Coronary artery (tissue), 2 donors: ENCODE measurements around the gene GRIK1.

Experiments used
- DNase-seq: peaks from one replicate; pipeline ENCODE4 v3.0.0-alpha.2; 2017; ENCODE audit warnings: low spot score
- H3K27ac ChIP-seq, 2 donors: fragments of 200-600 bp; sonication (generic); one replicate each; pipeline ENCODE4 v1.5.1; 2016 to 2019
- H3K4me3 ChIP-seq: fragments of 200-600 bp; sonication (generic); 2 replicates; pipeline ENCODE4 v1.5.1; 2016; ENCODE audit warnings: mild to moderate bottlenecking, moderate library complexity
- TF ChIP-seq, protein P1 (sequence below): fragments of 200-600 bp; sonication (generic); IDR thresholded peaks from one replicate; pipeline ENCODE4 v1.5.1; 2019; ENCODE audit warnings: antibody characterized with exemption

The GRIK1 gene

DNA sequence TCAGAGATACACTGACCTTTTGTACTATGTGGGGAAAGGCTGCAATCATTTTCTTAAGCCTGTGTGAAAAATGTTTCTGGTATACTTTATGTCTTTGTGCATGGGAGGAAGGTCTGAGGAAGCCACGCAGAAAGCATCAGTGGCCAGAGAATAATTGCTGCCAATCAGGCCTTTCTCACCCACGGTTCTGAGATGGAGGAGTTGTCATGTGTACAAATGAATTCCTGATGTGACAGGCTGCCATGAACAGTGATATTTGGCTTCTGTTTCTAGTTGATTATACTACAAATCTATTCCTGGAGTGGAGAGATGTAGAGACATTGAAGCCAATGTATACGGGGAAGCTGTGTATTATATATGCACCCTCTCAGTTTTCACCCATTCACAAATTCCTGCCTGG is 142.6 kb downstream of the GRIK1 start:
- no peak for DNase-seq
- TF ChIP-seq, protein P1, sequence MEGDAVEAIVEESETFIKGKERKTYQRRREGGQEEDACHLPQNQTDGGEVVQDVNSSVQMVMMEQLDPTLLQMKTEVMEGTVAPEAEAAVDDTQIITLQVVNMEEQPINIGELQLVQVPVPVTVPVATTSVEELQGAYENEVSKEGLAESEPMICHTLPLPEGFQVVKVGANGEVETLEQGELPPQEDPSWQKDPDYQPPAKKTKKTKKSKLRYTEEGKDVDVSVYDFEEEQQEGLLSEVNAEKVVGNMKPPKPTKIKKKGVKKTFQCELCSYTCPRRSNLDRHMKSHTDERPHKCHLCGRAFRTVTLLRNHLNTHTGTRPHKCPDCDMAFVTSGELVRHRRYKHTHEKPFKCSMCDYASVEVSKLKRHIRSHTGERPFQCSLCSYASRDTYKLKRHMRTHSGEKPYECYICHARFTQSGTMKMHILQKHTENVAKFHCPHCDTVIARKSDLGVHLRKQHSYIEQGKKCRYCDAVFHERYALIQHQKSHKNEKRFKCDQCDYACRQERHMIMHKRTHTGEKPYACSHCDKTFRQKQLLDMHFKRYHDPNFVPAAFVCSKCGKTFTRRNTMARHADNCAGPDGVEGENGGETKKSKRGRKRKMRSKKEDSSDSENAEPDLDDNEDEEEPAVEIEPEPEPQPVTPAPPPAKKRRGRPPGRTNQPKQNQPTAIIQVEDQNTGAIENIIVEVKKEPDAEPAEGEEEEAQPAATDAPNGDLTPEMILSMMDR = no peak
- no peak overlapping the region for H3K27ac ChIP-seq
- H3K4me3 ChIP-seq = no peak overlapping the region

GRCh38 chr21:29793712-29794111 is 146.1 kb downstream of the GRIK1 start:
- Histone ChIP-seq H3K4me3 (no peak overlapping the region), H3K27ac (no peak overlapping the region)
- TF ChIP-seq, protein P1 = no peak
- DNase-seq = no peak

GRCh38 chr21:29789393-29789792 is 150.4 kb downstream of the GRIK1 start:
- TF ChIP-seq, protein P1 = no peak
- Histone ChIP-seq H3K4me3 (no peak overlapping the region), H3K27ac (no peak overlapping the region)
- no peak for DNase-seq

DNA sequence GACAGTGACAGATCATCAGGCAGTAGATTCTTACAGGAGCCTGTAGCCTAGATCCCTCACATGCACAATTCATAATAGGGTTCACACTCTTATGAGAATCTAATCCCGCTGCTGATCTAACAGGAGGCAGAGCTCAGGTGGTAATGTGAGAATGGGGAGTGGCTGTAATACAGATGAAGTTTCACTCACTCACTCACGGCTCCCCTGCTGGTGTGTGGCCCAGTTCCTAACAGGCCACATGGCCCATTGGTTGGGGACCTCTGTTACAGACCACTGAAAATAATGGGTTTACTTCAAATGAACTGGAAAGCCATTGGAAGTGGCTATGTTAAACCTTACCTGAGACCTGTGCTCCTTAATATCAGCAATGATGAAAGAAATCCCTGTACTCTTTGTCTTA is 151.0 kb downstream of the GRIK1 start:
- no peak overlapping the region for H3K4me3 ChIP-seq

DNA sequence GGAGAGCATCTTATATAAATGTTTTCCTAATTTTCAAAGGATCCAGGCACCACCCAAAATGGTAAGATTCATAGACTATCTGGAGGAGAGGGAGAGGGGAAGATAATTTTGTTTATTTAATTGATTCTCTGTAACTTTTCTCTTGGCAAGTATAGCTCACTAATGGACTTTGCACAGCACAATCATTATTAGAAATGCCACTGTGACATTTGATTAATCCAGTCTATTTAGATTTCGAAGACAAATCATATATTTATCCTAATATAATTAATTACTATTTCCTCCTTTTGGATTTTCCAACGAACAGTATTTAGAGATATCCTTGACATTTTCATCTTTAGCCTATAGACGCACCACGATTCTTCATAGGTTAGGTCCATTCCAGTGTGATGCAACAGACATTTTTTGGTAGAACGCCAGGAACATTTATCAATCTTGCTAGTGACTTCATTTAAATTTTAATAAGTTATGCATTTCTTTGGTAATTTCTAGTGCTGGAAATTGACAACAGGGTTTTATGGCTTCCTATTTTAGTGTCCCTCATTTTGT is 152.4 kb downstream of the GRIK1 start:
- Histone ChIP-seq H3K27ac (no peak overlapping the region), H3K4me3 (no peak overlapping the region)
- TF ChIP-seq, protein P1 = no peak
- no peak for DNase-seq

More for the DNA sequence above, 151.0 kb downstream of the GRIK1 start:
- TF ChIP-seq, protein P1 = no peak
- DNase-seq = no peak
- no peak overlapping the region for H3K27ac ChIP-seq

DNA sequence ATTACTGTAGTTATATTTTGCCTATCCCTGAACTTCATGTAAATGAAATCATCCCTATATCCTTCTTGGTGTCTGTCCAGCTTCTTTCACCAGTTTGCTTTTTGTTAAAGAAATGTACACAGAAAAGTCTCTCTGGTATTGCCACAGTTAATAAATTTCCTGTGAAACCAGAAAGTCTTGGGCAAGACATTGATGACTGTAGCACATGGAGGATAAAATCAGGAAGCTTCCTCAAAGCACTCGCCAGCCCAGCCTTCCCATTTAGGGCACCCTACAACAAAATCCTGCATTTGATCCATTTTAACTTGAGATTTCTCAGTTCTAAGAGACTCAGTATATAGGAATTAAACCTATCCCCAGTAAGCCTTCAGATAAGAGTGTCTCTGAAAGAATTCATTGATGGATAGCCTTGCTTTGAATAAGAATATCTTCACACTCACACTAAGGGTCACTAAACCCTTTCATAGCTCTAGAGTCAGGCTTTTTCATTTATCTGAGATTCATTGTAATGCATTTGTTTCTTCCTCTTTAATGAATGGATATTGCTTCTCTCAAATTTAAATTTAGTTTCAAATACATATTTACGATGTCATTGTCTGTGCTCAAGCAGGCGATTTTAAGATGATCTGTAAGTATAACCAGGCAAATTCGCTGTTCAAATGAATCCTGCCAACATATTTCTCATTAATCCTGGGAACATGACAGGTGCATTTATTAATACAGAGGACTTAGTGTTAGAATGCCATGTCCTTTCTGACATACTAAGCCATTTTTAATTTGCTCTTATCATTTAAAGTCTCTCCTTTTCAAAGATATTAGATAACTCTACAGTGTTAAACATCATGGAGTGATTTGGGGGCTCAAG is 153.1 kb downstream of the GRIK1 start:
- no peak for DNase-seq
- TF ChIP-seq, protein P1 = no peak
- no peak overlapping the region for H3K27ac ChIP-seq
- H3K4me3 ChIP-seq = no peak overlapping the region

GRCh38 chr21:29777160-29777559 is 162.6 kb downstream of the GRIK1 start:
- Histone ChIP-seq H3K27ac (no peak overlapping the region), H3K4me3 (no peak overlapping the region)
- DNase-seq = no peak
- TF ChIP-seq, protein P1 = no peak
